AG08396 (cell line): ENCODE results near the gene N4BP2L1.

Experiments used
- DNase-seq: peaks from one replicate; pipeline ENCODE4 v3.0.0; 2012; ENCODE audit warnings: low spot score, mixed read lengths

N4BP2L1 gene

GRCh38 chr13:32427852-32428580 is at the start of gene N4BP2L1:
TSS of gene N4BP2L1 (minus strand) at chr13:32428130. CDS start at chr13:32428082, 48 bp downstream.
- DNase-seq = peak; percentile 69

- DNase-seq = no peak
Measured at GRCh38 chr13:32476892-32477291, 49.0 kb upstream of the N4BP2L1 start.

DNA sequence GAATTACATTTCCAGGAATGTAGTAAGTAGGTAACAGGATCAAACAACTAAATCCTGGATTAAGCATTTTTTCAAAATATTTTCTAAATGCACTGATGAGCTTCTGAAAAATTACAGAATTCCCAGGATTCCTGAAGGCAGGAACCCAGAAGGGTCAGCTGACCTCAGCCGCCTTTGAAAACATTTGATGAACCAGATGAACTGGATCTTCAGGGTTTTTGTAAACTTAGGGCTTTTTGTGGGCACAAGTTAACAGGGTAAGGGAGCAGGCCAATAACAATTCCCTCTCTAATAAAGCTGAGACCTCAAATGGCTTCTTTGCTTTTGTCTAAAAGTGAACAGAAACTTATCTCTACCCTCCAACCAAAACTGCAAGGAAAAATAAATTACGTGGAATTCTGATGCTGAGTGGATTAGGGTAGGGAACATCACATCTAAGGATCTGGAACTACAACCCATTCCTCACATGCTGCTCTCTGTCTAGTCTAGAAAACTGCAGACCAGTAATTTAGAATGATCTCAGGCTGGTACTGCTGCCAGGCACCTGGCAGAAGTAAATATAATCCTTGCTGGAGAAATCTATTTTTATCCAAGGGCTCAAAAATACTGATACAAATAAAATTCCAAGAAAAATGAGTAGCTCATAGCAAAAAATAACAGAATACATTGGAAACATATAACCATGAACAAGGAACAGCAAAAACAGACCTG is 48.2 kb upstream of the N4BP2L1 start:
- no peak for DNase-seq

GRCh38 chr13:32474999-32475792 is 47.3 kb upstream of the N4BP2L1 start:
- no peak for DNase-seq

GRCh38 chr13:32473650-32474049 is 45.7 kb upstream of the N4BP2L1 start:
- no peak for DNase-seq

DNA sequence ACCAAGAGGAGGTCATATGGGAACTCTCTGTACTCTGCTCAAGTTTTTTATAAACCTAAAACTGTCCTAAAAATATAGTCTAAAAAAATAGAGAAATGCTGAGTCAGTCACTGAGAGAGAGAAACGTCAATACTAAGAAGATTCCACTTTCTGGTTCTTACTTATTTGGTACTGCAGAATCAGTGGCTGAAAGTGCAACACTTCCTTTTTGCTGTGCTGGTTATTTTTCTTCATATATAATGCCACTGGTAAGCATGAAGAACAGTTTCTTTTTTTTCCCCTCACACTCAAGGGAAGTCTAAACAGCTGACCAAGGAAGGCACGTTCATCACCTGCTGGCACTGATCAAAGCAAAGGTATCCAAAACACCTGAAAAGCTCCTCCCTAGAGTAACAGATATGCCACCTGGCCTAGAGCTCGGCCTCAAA is 44.3 kb upstream of the N4BP2L1 start:
- DNase-seq = no peak

GRCh38 chr13:32471187-32471922 is 43.4 kb upstream of the N4BP2L1 start:
- DNase-seq = no peak

DNA sequence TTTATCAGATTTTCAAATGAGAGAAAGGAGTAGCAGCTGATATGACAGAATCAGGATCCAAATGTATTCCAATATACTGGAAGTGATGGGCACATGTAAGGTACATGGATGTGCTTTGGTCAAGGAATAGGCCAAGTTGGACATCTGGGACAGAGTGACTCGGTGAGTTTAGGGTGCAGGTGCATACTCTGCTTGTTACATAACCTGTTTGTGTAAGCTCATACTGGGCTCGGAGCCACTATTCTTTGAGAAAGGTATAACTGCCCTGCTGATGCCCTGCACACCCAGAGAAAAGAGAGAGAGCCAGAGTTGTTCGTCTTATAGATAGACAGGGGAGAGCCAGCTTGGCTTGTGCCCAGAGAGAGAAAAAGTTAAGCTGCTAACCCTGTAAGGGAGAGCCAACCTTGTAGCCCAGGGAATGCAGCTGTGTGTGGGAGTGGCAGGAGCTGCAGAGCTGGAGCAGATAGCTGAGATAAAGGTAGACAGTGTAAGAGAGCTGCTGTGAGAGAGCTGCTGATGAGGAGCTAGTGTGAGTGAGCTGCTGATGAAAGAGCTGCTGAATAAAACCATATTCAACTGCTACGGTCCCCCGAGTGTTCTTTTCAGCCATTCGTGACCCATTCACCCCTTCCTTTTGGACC is 40.7 kb upstream of the N4BP2L1 start:
- no peak for DNase-seq

- DNase-seq = no peak
Measured at GRCh38 chr13:32456591-32456990, 28.7 kb upstream of the N4BP2L1 start.

GRCh38 chr13:32455594-32455903 is 27.6 kb upstream of the N4BP2L1 start:
- no peak for DNase-seq

GRCh38 chr13:32454886-32455593 is 27.1 kb upstream of the N4BP2L1 start:
- DNase-seq = no peak

- DNase-seq = no peak
Measured at GRCh38 chr13:32453981-32454380, 26.1 kb upstream of the N4BP2L1 start.

GRCh38 chr13:32448972-32449371 is 21.0 kb upstream of the N4BP2L1 start:
- no peak for DNase-seq

DNA sequence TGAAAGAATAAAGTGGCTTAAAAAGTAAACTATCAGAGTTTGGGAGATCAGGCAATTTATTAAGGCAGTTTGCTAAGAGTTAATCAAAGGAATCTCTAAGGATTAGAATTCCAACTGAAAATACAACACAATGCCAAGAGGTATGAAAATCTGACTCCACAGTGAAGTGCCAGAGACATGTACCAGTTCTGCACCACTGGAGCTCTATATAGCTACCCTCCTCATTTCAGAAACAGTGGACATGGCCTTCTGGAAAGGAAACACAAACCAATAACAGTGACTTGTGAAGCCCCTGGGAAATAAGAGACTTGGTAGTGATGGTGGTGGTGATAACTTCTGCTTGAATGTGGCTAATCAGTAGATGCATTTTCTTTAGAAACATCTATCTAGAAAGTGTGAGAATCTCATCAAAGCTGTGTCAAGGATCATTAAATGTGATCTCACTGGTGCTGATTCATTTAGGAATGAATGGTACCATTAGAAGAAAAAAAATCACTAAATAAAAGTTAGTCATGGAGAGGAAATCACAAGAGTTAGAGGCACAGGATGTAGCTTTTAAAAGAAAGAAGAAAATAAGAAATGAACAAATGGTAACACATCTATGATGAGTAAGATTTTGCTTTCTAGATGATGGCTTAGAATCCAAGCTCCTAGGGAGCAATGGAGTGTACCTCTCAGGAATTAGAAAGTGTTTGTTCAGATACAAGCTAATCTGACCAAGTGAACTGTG is 20.1 kb upstream of the N4BP2L1 start:
- no peak for DNase-seq

DNA sequence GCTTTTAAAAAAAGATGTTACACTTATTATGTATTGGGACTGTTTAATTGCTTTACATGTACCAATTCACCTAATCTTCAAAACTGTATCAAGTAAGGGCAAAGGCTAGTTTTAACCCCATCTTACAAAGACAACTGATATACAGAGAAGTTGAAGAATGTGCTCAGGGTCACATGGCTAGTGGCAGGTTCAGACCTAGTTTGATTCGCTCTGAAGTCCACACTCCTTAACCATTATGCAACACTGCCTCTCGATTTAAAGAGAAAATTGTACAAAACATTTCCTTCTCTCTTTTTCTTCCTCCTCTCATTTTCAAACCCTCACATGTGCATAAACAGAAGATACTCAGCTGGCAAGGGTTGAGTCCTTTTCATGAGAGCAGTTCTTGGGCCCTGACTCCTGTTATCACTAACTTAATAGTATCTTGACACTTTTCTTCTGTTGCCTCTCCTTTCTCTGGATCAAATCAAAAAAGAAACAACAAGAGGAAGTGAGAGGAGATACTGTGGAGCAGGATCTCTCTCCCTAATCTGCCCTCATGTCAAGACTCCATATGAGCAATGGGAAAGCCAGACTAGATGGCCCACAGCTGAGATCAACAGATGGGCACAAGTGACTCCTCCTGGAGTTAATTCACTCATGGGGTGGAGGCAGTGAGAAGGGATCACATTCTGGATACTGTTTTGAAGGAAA is 19.0 kb upstream of the N4BP2L1 start:
- DNase-seq = no peak

GRCh38 chr13:32446220-32446619 is 18.3 kb upstream of the N4BP2L1 start:
- DNase-seq = no peak

DNA sequence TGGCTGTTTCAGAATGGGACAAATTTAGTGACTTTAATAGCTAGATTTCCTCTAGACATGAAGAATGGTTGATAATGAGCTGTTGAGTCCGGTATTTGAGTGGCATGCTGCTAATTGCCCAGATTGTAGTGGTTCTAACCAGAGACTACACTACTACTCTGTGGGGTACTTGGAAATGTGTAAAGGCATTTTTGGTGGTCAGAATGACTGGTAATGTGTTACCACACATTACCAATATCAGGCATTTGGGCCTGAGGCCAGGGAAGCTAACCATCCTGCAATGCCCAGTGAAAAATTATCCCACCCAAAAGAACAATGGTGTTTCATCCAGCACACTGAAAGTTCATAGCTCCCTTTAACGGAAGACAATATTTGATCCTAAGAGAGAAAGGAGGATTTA is 17.5 kb upstream of the N4BP2L1 start:
- no peak for DNase-seq

DNA sequence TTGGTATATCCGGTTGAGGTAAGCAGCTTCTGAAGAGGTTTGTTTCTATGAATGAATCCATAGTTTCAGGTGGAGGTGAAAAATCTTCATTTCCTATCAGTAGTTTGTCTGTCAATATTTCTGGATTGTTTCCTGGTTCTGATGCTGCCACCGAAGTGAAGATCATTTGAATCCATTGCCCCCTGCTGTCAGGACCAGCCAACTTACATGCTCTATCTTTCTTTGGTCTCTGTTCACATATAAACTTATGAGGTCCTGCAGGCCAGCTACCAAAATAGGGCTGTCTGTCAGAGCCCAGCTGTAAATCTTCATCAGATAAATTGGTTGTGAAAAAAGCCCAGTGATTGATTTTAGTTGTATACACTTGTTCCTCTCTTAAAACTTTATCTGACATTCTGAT is 15.2 kb upstream of the N4BP2L1 start:
- no peak for DNase-seq

DNA sequence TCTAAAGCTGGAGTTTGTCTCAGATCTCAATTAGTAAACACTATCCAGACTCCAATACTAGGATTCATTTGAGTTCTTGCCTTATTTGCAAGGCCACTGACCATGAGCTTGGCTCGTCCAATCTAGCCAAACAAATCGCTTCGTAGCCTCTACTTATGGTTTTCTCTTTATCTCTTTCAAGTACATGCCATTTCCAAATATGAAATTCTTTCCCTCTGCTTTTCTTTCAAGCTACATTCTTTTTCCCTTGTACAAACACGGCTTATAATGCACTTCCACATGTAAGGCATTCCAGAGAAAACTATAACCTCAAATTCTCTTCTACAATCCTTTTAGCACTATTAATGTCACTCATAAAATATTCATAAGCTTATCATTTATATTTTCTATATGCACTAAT is 10.9 kb upstream of the N4BP2L1 start:
- no peak for DNase-seq

GRCh38 chr13:32432856-32433255 is 4.9 kb upstream of the N4BP2L1 start:
- DNase-seq = no peak
